GM21528 (cell line): ENCODE measurements around the gene PLXNB3.

Experiments
- ATAC-seq: cut with Tn5 transposase; IDR thresholded peaks from one replicate; pipeline ENCODE4 v1.9.1; 2021; ENCODE audit warnings: mild to moderate bottlenecking, moderate library complexity; ENCODE audit not compliant: unreplicated experiment, low FRiP score

PLXNB3 gene

GRCh38 chrX:153784325-153784967, 20.4 kb downstream of the PLXNB3 start:
- no peak for ATAC-seq

- ATAC-seq, result no peak
Measured at GRCh38 chrX:153786669-153787068, 22.6 kb downstream of the PLXNB3 start.

GRCh38 chrX:153789654-153790053, 25.6 kb downstream of the PLXNB3 start:
- ATAC-seq, result no peak

GRCh38 chrX:153791104-153791852, 27.2 kb downstream of the PLXNB3 start:
- no peak for ATAC-seq

- ATAC-seq, result no peak
Measured at GRCh38 chrX:153792368-153792767, 28.3 kb downstream of the PLXNB3 start.

GRCh38 chrX:153793291-153793690, 29.2 kb downstream of the PLXNB3 start:
- ATAC-seq, result no peak

GRCh38 chrX:153794018-153794896, 30.2 kb downstream of the PLXNB3 start, which contains the start of the genes IDH3G and SSR4:
Gene IDH3G, minus strand, starts transcription at chrX:153794375. Its CDS starts 49 bp downstream, at chrX:153794326.
Gene SSR4, plus strand, starts transcription at chrX:153794668. Its CDS starts 20 bp downstream, at chrX:153794688.
- peak; percentile 85 for ATAC-seq

- no peak for ATAC-seq
Measured at GRCh38 chrX:153794897-153795816, 31.1 kb downstream of the PLXNB3 start.

- no peak for ATAC-seq
Measured at GRCh38 chrX:153797415-153798015, 33.5 kb downstream of the PLXNB3 start.

- ATAC-seq, result no peak
Measured at GRCh38 chrX:153799326-153799725, 35.3 kb downstream of the PLXNB3 start.

GRCh38 chrX:153800177-153800722, 36.2 kb downstream of the PLXNB3 start:
- no peak for ATAC-seq

GRCh38 chrX:153800746-153801145, 36.7 kb downstream of the PLXNB3 start:
- ATAC-seq, result no peak

GRCh38 chrX:153801669-153802068, 37.6 kb downstream of the PLXNB3 start:
- ATAC-seq, result no peak

GRCh38 chrX:153802513-153803045, 38.5 kb downstream of the PLXNB3 start:
- no peak for ATAC-seq

- ATAC-seq, result no peak
Measured at GRCh38 chrX:153803211-153804099, 39.4 kb downstream of the PLXNB3 start.

- no peak for ATAC-seq
Measured at GRCh38 chrX:153804100-153804595, 40.1 kb downstream of the PLXNB3 start.

GRCh38 chrX:153804621-153805020, 40.6 kb downstream of the PLXNB3 start:
- ATAC-seq, result no peak

- no peak for ATAC-seq
Measured at GRCh38 chrX:153805436-153805835, 41.4 kb downstream of the PLXNB3 start.
